HK-2 (cell line): ENCODE results near the gene CCDC157.

Experiments
- DNase-seq: peaks from one replicate; pipeline ENCODE4 v3.0.0-alpha.2; 2018; ENCODE audit not compliant: unreplicated experiment

Gene CCDC157

GRCh38 chr22:30413745-30414524 is 57.1 kb downstream of the CCDC157 start:
- no peak for DNase-seq

- DNase-seq, result no peak
Measured at GRCh38 chr22:30414525-30415047, 57.8 kb downstream of the CCDC157 start.

GRCh38 chr22:30416403-30416802 is 59.6 kb downstream of the CCDC157 start:
- DNase-seq, result no peak

GRCh38 chr22:30416837-30417236 is 60.0 kb downstream of the CCDC157 start:
- DNase-seq, result no peak

- no peak for DNase-seq
Measured at GRCh38 chr22:30420347-30421125, 63.7 kb downstream of the CCDC157 start.

GRCh38 chr22:30421695-30422480 is 65.1 kb downstream of the CCDC157 start:
- no peak for DNase-seq

GRCh38 chr22:30422481-30423300 is 65.9 kb downstream of the CCDC157 start:
- peak; percentile 86 for DNase-seq

GRCh38 chr22:30423301-30423958 is 66.6 kb downstream of the CCDC157 start:
- DNase-seq, result peak; percentile 79

GRCh38 chr22:30423959-30424533 is 67.2 kb downstream of the CCDC157 start:
- DNase-seq, result peak; percentile 98

GRCh38 chr22:30424534-30425326 is 67.9 kb downstream of the CCDC157 start:
- peak; percentile 49 for DNase-seq

- no peak for DNase-seq
Measured at GRCh38 chr22:30425327-30425615, 68.5 kb downstream of the CCDC157 start.

GRCh38 chr22:30425616-30426387 is 69.0 kb downstream of the CCDC157 start, which contains the start of gene MTFP1:
TSS of gene MTFP1 (plus strand) at chr22:30425768. CDS start at chr22:30425880, 112 bp downstream.
- DNase-seq, result peak; percentile 69
